ENCODE data around the gene HELZ. TPM values are rescaled to one million over a fixed set of nuclear protein-coding genes. Genes with fewer than 3 reads are reported as not detected.
A peak's percentile ranks its signal among the peaks of the same experiment; 100 is the strongest.

The HELZ gene
- total and polyA plus RNA-seq, 5 donors from 2014 or later: 48.3 to 130 (median 56.7) TPM

- Mint-ChIP-seq H3K4me3 (peak overlapping the region in 2 of 4 donors; percentile 48 to 81), H3K27ac (peak overlapping the region in 1 of 3 donors; percentile 5), H3K4me1 (peaks cover 33 to 66% (median 52%) of the 10 kb centered on the region in 4 donors), H3K9me3 (no peaks in the 10 kb centered on the region), H3K36me3 (peaks cover 30% of the 10 kb centered on the region), H3K27me3 (no peaks in the 10 kb centered on the region)
- ATAC-seq (ENCODE audit: low read depth in 2 of 2) (no peak), DNase-seq (no peak)
- Histone ChIP-seq H3K36me3 (ENCODE audit: control insufficient read depth, insufficient read depth, low read length) (peaks cover 38% of the 10 kb centered on the region), H3K27ac (ENCODE audit: insufficient read depth, low read length, poor library complexity, severe bottlenecking) (no peak overlapping the region), H3K9me3 (ENCODE audit: control insufficient read depth in 2 of 2, low read length in 2 of 2) (no peaks in the 10 kb centered on the region), H3K27me3 (ENCODE audit: control insufficient read depth, insufficient read depth, low read length) (no peaks in the 10 kb centered on the region), H3K4me3 (ENCODE audit: low read depth, low read length) (no peak overlapping the region), H3K4me1 (ENCODE audit: control insufficient read depth, insufficient read depth, low read length, poor library complexity, severe bottlenecking) (peaks cover 42% of the 10 kb centered on the region)
These were observed 5.4 kb downstream of the HELZ start for GRCh38 chr17:67239597-67239996.

- DNase-seq: no peak
- H3K4me1 Mint-ChIP-seq: peaks cover 38 to 66% (median 55%) of the 10 kb centered on the region in 4 donors
- no peaks in the 10 kb centered on the region for H3K9me3 ChIP-seq (ENCODE audit: control insufficient read depth in 2 of 2, low read length in 2 of 2)
- peak overlapping the region in 1 of 4 donors; percentile 0 for H3K4me3 Mint-ChIP-seq
- no peak overlapping the region for H3K27ac Mint-ChIP-seq
- no peaks in the 10 kb centered on the region for H3K27me3 Mint-ChIP-seq
- no peak overlapping the region for H3K4me3 ChIP-seq (ENCODE audit: low read depth, low read length)
- no peak overlapping the region for H3K27ac ChIP-seq (ENCODE audit: insufficient read depth, low read length, poor library complexity, severe bottlenecking)
- ATAC-seq (ENCODE audit: low read depth in 2 of 2): no peak
- H3K9me3 Mint-ChIP-seq: no peaks in the 10 kb centered on the region
- H3K4me1 ChIP-seq (ENCODE audit: control insufficient read depth, insufficient read depth, low read length, poor library complexity, severe bottlenecking): peaks cover 36% of the 10 kb centered on the region
- H3K36me3 ChIP-seq (ENCODE audit: control insufficient read depth, insufficient read depth, low read length): peaks cover 38% of the 10 kb centered on the region
- no peaks in the 10 kb centered on the region for H3K27me3 ChIP-seq (ENCODE audit: control insufficient read depth, insufficient read depth, low read length)
- peaks cover 36% of the 10 kb centered on the region for H3K36me3 Mint-ChIP-seq
These were observed 6.0 kb downstream of the HELZ start for GRCh38 chr17:67238991-67239390.

- Histone ChIP-seq H3K27me3 (ENCODE audit: control insufficient read depth, insufficient read depth, low read length) (no peaks in the 10 kb centered on the region), H3K27ac (ENCODE audit: insufficient read depth, low read length, poor library complexity, severe bottlenecking) (no peak overlapping the region), H3K9me3 (ENCODE audit: control insufficient read depth in 2 of 2, low read length in 2 of 2) (no peaks in the 10 kb centered on the region), H3K4me1 (ENCODE audit: control insufficient read depth, insufficient read depth, low read length, poor library complexity, severe bottlenecking) (no peaks in the 10 kb centered on the region), H3K4me3 (ENCODE audit: low read depth, low read length) (no peak overlapping the region), H3K36me3 (ENCODE audit: control insufficient read depth, insufficient read depth, low read length) (peaks cover 35% of the 10 kb centered on the region)
- H3K27me3 Mint-ChIP-seq: no peaks in the 10 kb centered on the region
- H3K9me3 Mint-ChIP-seq: no peaks in the 10 kb centered on the region
- peaks cover 50% of the 10 kb centered on the region for H3K36me3 Mint-ChIP-seq
- DNase-seq (no peak), ATAC-seq (ENCODE audit: low read depth in 2 of 2) (no peak)
- H3K4me3 Mint-ChIP-seq: no peak overlapping the region
- H3K27ac Mint-ChIP-seq: no peak overlapping the region
- H3K4me1 Mint-ChIP-seq: peaks cover 25 to 51% (median 37%) of the 10 kb centered on the region in 4 donors
These were observed 12.6 kb downstream of the HELZ start for GRCh38 chr17:67232441-67232840.

GRCh38 chr17:67229109-67229955 is 15.7 kb downstream of the HELZ start:
- Mint-ChIP-seq H3K27me3 (no peaks in the 10 kb centered on the region), H3K9me3 (no peaks in the 10 kb centered on the region), H3K27ac (peak overlapping the region in 1 of 3 donors; percentile 67), H3K4me3 (no peak overlapping the region), H3K36me3 (peaks cover 53% of the 10 kb centered on the region), H3K4me1 (peaks cover 36 to 57% (median 47%) of the 10 kb centered on the region in 4 donors)
- Histone ChIP-seq H3K9me3 (ENCODE audit: control insufficient read depth in 2 of 2, low read length in 2 of 2) (no peaks in the 10 kb centered on the region), H3K27ac (ENCODE audit: insufficient read depth, low read length, poor library complexity, severe bottlenecking) (no peak overlapping the region), H3K4me1 (ENCODE audit: control insufficient read depth, insufficient read depth, low read length, poor library complexity, severe bottlenecking) (no peaks in the 10 kb centered on the region), H3K36me3 (ENCODE audit: control insufficient read depth, insufficient read depth, low read length) (peaks cover 32% of the 10 kb centered on the region), H3K27me3 (ENCODE audit: control insufficient read depth, insufficient read depth, low read length) (no peaks in the 10 kb centered on the region), H3K4me3 (ENCODE audit: low read depth, low read length) (no peak overlapping the region)
- no peak for DNase-seq
- no peak for ATAC-seq (ENCODE audit: low read depth in 2 of 2)

GRCh38 chr17:67227488-67227887 is 17.5 kb downstream of the HELZ start:
- Mint-ChIP-seq H3K27me3 (no peaks in the 10 kb centered on the region), H3K4me3 (no peak overlapping the region), H3K9me3 (no peaks in the 10 kb centered on the region), H3K27ac (peak overlapping the region in 1 of 3 donors; percentile 7), H3K36me3 (peaks cover 50% of the 10 kb centered on the region), H3K4me1 (peaks cover 39 to 65% (median 49%) of the 10 kb centered on the region in 4 donors)
- H3K4me3 ChIP-seq (ENCODE audit: low read depth, low read length): no peak overlapping the region
- H3K36me3 ChIP-seq (ENCODE audit: control insufficient read depth, insufficient read depth, low read length): peaks cover 24% of the 10 kb centered on the region
- no peak for DNase-seq
- no peaks in the 10 kb centered on the region for H3K27me3 ChIP-seq (ENCODE audit: control insufficient read depth, insufficient read depth, low read length)
- no peak overlapping the region for H3K27ac ChIP-seq (ENCODE audit: insufficient read depth, low read length, poor library complexity, severe bottlenecking)
- ATAC-seq (ENCODE audit: low read depth in 2 of 2): no peak
- no peaks in the 10 kb centered on the region for H3K4me1 ChIP-seq (ENCODE audit: control insufficient read depth, insufficient read depth, low read length, poor library complexity, severe bottlenecking)
- no peaks in the 10 kb centered on the region for H3K9me3 ChIP-seq (ENCODE audit: control insufficient read depth in 2 of 2, low read length in 2 of 2)

- DNase-seq (no peak), ATAC-seq (ENCODE audit: low read depth in 2 of 2) (no peak)
- H3K4me3 Mint-ChIP-seq: no peak overlapping the region
- no peak overlapping the region for H3K27ac ChIP-seq (ENCODE audit: insufficient read depth, low read length, poor library complexity, severe bottlenecking)
- H3K36me3 Mint-ChIP-seq: peaks cover 41% of the 10 kb centered on the region
- H3K4me1 ChIP-seq (ENCODE audit: control insufficient read depth, insufficient read depth, low read length, poor library complexity, severe bottlenecking): peaks cover 5% of the 10 kb centered on the region
- H3K4me1 Mint-ChIP-seq: peaks cover 44 to 66% (median 56%) of the 10 kb centered on the region in 4 donors
- H3K36me3 ChIP-seq (ENCODE audit: control insufficient read depth, insufficient read depth, low read length): peaks cover 19% of the 10 kb centered on the region
- H3K4me3 ChIP-seq (ENCODE audit: low read depth, low read length): no peak overlapping the region
- H3K9me3 Mint-ChIP-seq: no peaks in the 10 kb centered on the region
- H3K27me3 ChIP-seq (ENCODE audit: control insufficient read depth, insufficient read depth, low read length): no peaks in the 10 kb centered on the region
- no peaks in the 10 kb centered on the region for H3K9me3 ChIP-seq (ENCODE audit: control insufficient read depth in 2 of 2, low read length in 2 of 2)
- H3K27me3 Mint-ChIP-seq: no peaks in the 10 kb centered on the region
- no peak overlapping the region for H3K27ac Mint-ChIP-seq
These were observed 19.7 kb downstream of the HELZ start for GRCh38 chr17:67225316-67225715.

GRCh38 chr17:67224736-67225135 is 20.3 kb downstream of the HELZ start:
- Mint-ChIP-seq H3K27ac (no peak overlapping the region), H3K9me3 (no peaks in the 10 kb centered on the region), H3K36me3 (peaks cover 41% of the 10 kb centered on the region), H3K4me1 (peaks cover 44 to 71% (median 60%) of the 10 kb centered on the region in 4 donors), H3K4me3 (no peak overlapping the region), H3K27me3 (no peaks in the 10 kb centered on the region)
- Histone ChIP-seq H3K4me3 (ENCODE audit: low read depth, low read length) (no peak overlapping the region), H3K27me3 (ENCODE audit: control insufficient read depth, insufficient read depth, low read length) (no peaks in the 10 kb centered on the region), H3K27ac (ENCODE audit: insufficient read depth, low read length, poor library complexity, severe bottlenecking) (no peak overlapping the region), H3K36me3 (ENCODE audit: control insufficient read depth, insufficient read depth, low read length) (peaks cover 16% of the 10 kb centered on the region), H3K9me3 (ENCODE audit: control insufficient read depth in 2 of 2, low read length in 2 of 2) (no peaks in the 10 kb centered on the region), H3K4me1 (ENCODE audit: control insufficient read depth, insufficient read depth, low read length, poor library complexity, severe bottlenecking) (peaks cover 5% of the 10 kb centered on the region)
- ATAC-seq (ENCODE audit: low read depth in 2 of 2): no peak
- no peak for DNase-seq

GRCh38 chr17:67223924-67224323 is 21.1 kb downstream of the HELZ start:
- peaks cover 34% of the 10 kb centered on the region for H3K36me3 Mint-ChIP-seq
- DNase-seq (peak in 1 of 3 donors; percentile 38), ATAC-seq (ENCODE audit: low read depth in 2 of 2) (peak; percentile 53 to 71)
- H3K4me3 Mint-ChIP-seq: no peak overlapping the region
- H3K36me3 ChIP-seq (ENCODE audit: control insufficient read depth, insufficient read depth, low read length): peaks cover 16% of the 10 kb centered on the region
- H3K9me3 ChIP-seq (ENCODE audit: control insufficient read depth in 2 of 2, low read length in 2 of 2): no peaks in the 10 kb centered on the region
- peaks cover 42 to 71% (median 59%) of the 10 kb centered on the region in 4 donors for H3K4me1 Mint-ChIP-seq
- H3K4me1 ChIP-seq (ENCODE audit: control insufficient read depth, insufficient read depth, low read length, poor library complexity, severe bottlenecking): peaks cover 5% of the 10 kb centered on the region
- H3K27ac ChIP-seq (ENCODE audit: insufficient read depth, low read length, poor library complexity, severe bottlenecking): no peak overlapping the region
- no peaks in the 10 kb centered on the region for H3K27me3 ChIP-seq (ENCODE audit: control insufficient read depth, insufficient read depth, low read length)
- no peaks in the 10 kb centered on the region for H3K27me3 Mint-ChIP-seq
- H3K4me3 ChIP-seq (ENCODE audit: low read depth, low read length): no peak overlapping the region
- peak overlapping the region in 2 of 3 donors; percentile 34 to 57 for H3K27ac Mint-ChIP-seq
- H3K9me3 Mint-ChIP-seq: no peaks in the 10 kb centered on the region

Measured in CD4-positive, CD25-positive, alpha-beta regulatory T cell (primary cell).